SK-N-SH treated with all-trans-retinoic acid at 6 μM for 48 hours (cell line): ENCODE data around the gene VPS39.

Experiments used
- ATAC-seq: fragments of 200-7000 bp; cut with Tn5 transposase; 3 replicates; pipeline ENCODE4 v1.9.1; 2020; ENCODE audit warnings: mild to moderate bottlenecking, moderate library complexity
- ARNTL ChIP-seq: fragments of 450-650 bp; formaldehyde crosslinking; IDR thresholded peaks from 2 replicates; pipeline ENCODE4 v1.5.0; 2020; ENCODE audit warnings: low read depth, mild to moderate bottlenecking, moderate library complexity, borderline replicate concordance
- BACH2 ChIP-seq: fragments of 250-450 bp; sonication (Bioruptor Pico); IDR thresholded peaks from 2 replicates; pipeline ENCODE4 v1.9.0; 2021; ENCODE audit warnings: mild to moderate bottlenecking, borderline replicate concordance
- CREB5 ChIP-seq: fragments of 250-450 bp; sonication (Bioruptor Pico); IDR thresholded peaks from 2 replicates; pipeline ENCODE4 v1.5.1; 2020; ENCODE audit warnings: low read depth, mild to moderate bottlenecking, moderate library complexity
- CSDC2 ChIP-seq: fragments of 250-450 bp; sonication (Bioruptor Pico); IDR thresholded peaks from 2 replicates; pipeline ENCODE4 v1.5.0; 2020; ENCODE audit warnings: mild to moderate bottlenecking, moderate library complexity
- ESRRG ChIP-seq: fragments of 250-450 bp; sonication (Bioruptor Pico); IDR thresholded peaks from 2 replicates; pipeline ENCODE4 v1.6.1; 2021; ENCODE audit warnings: mild to moderate bottlenecking
- GLIS3 ChIP-seq: fragments of 250-450 bp; sonication (Bioruptor Pico); IDR thresholded peaks from 2 replicates; pipeline ENCODE4 v1.5.0; 2020; ENCODE audit warnings: mild to moderate bottlenecking, moderate library complexity
- ISL1 ChIP-seq: fragments of 250-450 bp; sonication (Bioruptor Pico); IDR thresholded peaks from 2 replicates; pipeline ENCODE4 v2.1.2; 2022; ENCODE audit warnings: mild to moderate bottlenecking, moderate library complexity
- OSR1 ChIP-seq: fragments of 250-450 bp; sonication (Bioruptor Pico); IDR thresholded peaks from 2 replicates; pipeline ENCODE4 v1.8.0; 2022; ENCODE audit warnings: moderate library complexity, mild to moderate bottlenecking, inconsistent platforms
- PPARA ChIP-seq: fragments of 250-450 bp; sonication (Bioruptor Pico); IDR thresholded peaks from 2 replicates; pipeline ENCODE4 v1.5.0; 2020; ENCODE audit warnings: mild to moderate bottlenecking, borderline replicate concordance
- RARB ChIP-seq: fragments of 250-450 bp; sonication (Bioruptor Pico); IDR thresholded peaks from 2 replicates; pipeline ENCODE4 v1.8.0; 2021; ENCODE audit warnings: mild to moderate bottlenecking, moderate library complexity
- SNAI2 ChIP-seq: fragments of 250-450 bp; sonication (Bioruptor Pico); IDR thresholded peaks from 2 replicates; pipeline ENCODE4 v1.5.0; 2020; ENCODE audit warnings: mild to moderate bottlenecking, moderate library complexity
- TCF4 ChIP-seq: fragments of 250-450 bp; sonication (Bioruptor Pico); IDR thresholded peaks from 2 replicates; pipeline ENCODE4 v1.8.0; 2021; ENCODE audit warnings: mild to moderate bottlenecking, moderate library complexity, borderline replicate concordance
- TOX ChIP-seq: fragments of 250-450 bp; sonication (Bioruptor Pico); IDR thresholded peaks from 2 replicates; pipeline ENCODE4 v1.8.0; 2021; ENCODE audit warnings: mild to moderate bottlenecking, moderate library complexity, borderline replicate concordance
- ZC3H10 ChIP-seq: fragments of 250-450 bp; sonication (Bioruptor Pico); IDR thresholded peaks from 2 replicates; pipeline ENCODE4 v1.5.1; 2021; ENCODE audit warnings: mild to moderate bottlenecking, moderate library complexity
- ZFP3 ChIP-seq: fragments of 250-450 bp; sonication (Bioruptor Pico); IDR thresholded peaks from 2 replicates; pipeline ENCODE4 v1.5.0; 2020; ENCODE audit warnings: mild to moderate bottlenecking, moderate library complexity
- ZFP30 ChIP-seq: fragments of 450-650 bp; formaldehyde crosslinking; IDR thresholded peaks from 2 replicates; pipeline ENCODE4 v1.5.0; 2022; ENCODE audit warnings: mild to moderate bottlenecking, moderate library complexity
- ZNF565 ChIP-seq: fragments of 450-650 bp; formaldehyde crosslinking; conservative IDR thresholded peaks from 2 replicates; pipeline ENCODE4 v1.5.0; 2020; ENCODE audit warnings: low read depth, mild to moderate bottlenecking, moderate library complexity
- ZNF70 ChIP-seq: fragments of 450-650 bp; formaldehyde crosslinking; IDR thresholded peaks from 2 replicates; pipeline ENCODE4 v1.5.0; 2020; ENCODE audit warnings: mild to moderate bottlenecking, moderate library complexity
- ZNF8 ChIP-seq: fragments of 450-650 bp; formaldehyde crosslinking; IDR thresholded peaks from 2 replicates; pipeline ENCODE4 v1.5.0; 2020; ENCODE audit warnings: mild to moderate bottlenecking, moderate library complexity
- TF ChIP-seq, protein P1 (sequence below): fragments of 250-450 bp; sonication (Bioruptor Pico); IDR thresholded peaks from 2 replicates; pipeline ENCODE4 v1.5.1; 2021; ENCODE audit warnings: mild to moderate bottlenecking, moderate library complexity
- TF ChIP-seq, protein P2 (sequence below): fragments of 250-450 bp; sonication (Bioruptor Pico); IDR thresholded peaks from 2 replicates; pipeline ENCODE4 v1.5.0; 2020; ENCODE audit warnings: mild to moderate bottlenecking, moderate library complexity
- TF ChIP-seq, protein P3 (sequence below): fragments of 250-450 bp; sonication (Bioruptor Pico); IDR thresholded peaks from 2 replicates; pipeline ENCODE4 v1.8.0; 2021; ENCODE audit warnings: low read depth, mild to moderate bottlenecking, moderate library complexity, borderline replicate concordance

VPS39 gene

GRCh38 chr15:42121682-42122081 lies 86.4 kb downstream of the VPS39 start:
- ATAC-seq: no peak
- TF ChIP-seq CSDC2 (no peak), ZFP30 (CRISPR knock-in tag) (no peak), CREB5 (CRISPR knock-in tag) (no peak), ARNTL (no peak), TOX (CRISPR knock-in tag) (no peak), SNAI2 (CRISPR knock-in tag) (no peak), GLIS3 (CRISPR knock-in tag) (no peak), ISL1 (no peak), TCF4 (CRISPR knock-in tag) (no peak), ZNF565 (CRISPR knock-in tag) (no peak), BACH2 (CRISPR knock-in tag) (no peak), PPARA (CRISPR knock-in tag) (no peak), ZC3H10 (no peak), ZNF8 (CRISPR knock-in tag) (no peak), OSR1 (CRISPR knock-in tag) (no peak), ZNF70 (CRISPR knock-in tag) (no peak)
- TF ChIP-seq, protein P1, sequence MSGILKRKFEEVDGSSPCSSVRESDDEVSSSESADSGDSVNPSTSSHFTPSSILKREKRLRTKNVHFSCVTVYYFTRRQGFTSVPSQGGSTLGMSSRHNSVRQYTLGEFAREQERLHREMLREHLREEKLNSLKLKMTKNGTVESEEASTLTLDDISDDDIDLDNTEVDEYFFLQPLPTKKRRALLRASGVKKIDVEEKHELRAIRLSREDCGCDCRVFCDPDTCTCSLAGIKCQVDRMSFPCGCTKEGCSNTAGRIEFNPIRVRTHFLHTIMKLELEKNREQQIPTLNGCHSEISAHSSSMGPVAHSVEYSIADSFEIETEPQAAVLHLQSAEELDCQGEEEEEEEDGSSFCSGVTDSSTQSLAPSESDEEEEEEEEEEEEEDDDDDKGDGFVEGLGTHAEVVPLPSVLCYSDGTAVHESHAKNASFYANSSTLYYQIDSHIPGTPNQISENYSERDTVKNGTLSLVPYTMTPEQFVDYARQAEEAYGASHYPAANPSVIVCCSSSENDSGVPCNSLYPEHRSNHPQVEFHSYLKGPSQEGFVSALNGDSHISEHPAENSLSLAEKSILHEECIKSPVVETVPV (CRISPR knock-in tag): no peak
- TF ChIP-seq, protein P2, sequence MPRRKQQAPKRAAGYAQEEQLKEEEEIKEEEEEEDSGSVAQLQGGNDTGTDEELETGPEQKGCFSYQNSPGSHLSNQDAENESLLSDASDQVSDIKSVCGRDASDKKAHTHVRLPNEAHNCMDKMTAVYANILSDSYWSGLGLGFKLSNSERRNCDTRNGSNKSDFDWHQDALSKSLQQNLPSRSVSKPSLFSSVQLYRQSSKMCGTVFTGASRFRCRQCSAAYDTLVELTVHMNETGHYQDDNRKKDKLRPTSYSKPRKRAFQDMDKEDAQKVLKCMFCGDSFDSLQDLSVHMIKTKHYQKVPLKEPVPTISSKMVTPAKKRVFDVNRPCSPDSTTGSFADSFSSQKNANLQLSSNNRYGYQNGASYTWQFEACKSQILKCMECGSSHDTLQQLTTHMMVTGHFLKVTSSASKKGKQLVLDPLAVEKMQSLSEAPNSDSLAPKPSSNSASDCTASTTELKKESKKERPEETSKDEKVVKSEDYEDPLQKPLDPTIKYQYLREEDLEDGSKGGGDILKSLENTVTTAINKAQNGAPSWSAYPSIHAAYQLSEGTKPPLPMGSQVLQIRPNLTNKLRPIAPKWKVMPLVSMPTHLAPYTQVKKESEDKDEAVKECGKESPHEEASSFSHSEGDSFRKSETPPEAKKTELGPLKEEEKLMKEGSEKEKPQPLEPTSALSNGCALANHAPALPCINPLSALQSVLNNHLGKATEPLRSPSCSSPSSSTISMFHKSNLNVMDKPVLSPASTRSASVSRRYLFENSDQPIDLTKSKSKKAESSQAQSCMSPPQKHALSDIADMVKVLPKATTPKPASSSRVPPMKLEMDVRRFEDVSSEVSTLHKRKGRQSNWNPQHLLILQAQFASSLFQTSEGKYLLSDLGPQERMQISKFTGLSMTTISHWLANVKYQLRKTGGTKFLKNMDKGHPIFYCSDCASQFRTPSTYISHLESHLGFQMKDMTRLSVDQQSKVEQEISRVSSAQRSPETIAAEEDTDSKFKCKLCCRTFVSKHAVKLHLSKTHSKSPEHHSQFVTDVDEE: no peak

GRCh38 chr15:42121021-42121420 lies 87.1 kb downstream of the VPS39 start:
- ATAC-seq: no peak
- TF ChIP-seq OSR1 (CRISPR knock-in tag) (no peak), SNAI2 (CRISPR knock-in tag) (no peak), ZNF8 (CRISPR knock-in tag) (no peak), ESRRG (no peak), TOX (CRISPR knock-in tag) (no peak), ZNF565 (CRISPR knock-in tag) (no peak), CREB5 (CRISPR knock-in tag) (no peak)
- TF ChIP-seq, protein P3, sequence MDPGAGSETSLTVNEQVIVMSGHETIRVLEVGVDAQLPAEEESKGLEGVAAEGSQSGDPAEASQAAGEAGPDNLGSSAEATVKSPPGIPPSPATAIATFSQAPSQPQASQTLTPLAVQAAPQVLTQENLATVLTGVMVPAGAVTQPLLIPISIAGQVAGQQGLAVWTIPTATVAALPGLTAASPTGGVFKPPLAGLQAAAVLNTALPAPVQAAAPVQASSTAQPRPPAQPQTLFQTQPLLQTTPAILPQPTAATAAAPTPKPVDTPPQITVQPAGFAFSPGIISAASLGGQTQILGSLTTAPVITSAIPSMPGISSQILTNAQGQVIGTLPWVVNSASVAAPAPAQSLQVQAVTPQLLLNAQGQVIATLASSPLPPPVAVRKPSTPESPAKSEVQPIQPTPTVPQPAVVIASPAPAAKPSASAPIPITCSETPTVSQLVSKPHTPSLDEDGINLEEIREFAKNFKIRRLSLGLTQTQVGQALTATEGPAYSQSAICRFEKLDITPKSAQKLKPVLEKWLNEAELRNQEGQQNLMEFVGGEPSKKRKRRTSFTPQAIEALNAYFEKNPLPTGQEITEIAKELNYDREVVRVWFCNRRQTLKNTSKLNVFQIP (CRISPR knock-in tag): no peak

DNA sequence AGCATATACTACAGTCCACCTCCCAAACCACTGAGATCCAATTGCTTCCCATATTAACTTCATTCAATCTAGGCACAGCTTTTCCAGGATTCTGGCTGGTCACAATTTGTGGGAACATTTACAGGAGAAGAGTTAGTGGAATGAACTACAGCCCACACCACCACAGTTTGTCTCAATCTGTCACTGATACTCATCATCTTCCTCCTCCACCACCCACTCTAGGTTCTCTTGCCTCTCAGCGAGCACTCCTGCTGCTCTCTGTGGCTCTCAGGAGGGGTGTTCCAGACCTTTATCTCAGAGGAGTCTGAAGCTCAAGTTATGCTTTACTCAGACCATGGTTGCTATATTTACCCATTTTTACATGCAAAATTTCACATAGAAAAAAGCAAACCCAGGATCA lies 87.8 kb downstream of the VPS39 start:
- ATAC-seq: no peak
- TF ChIP-seq ISL1 (no peak), ZFP3 (CRISPR knock-in tag) (no peak), PPARA (CRISPR knock-in tag) (no peak), ZFP30 (CRISPR knock-in tag) (no peak), SNAI2 (CRISPR knock-in tag) (no peak), RARB (CRISPR knock-in tag) (no peak), GLIS3 (CRISPR knock-in tag) (no peak), ZNF8 (CRISPR knock-in tag) (no peak)
- TF ChIP-seq, protein P2: no peak
- TF ChIP-seq, protein P1 (CRISPR knock-in tag): no peak
- TF ChIP-seq, protein P3 (CRISPR knock-in tag): no peak
